DND-41 (cell line): Measurements from ENCODE around the gene DOCK6.

Experiments used
- ATAC-seq: fragments of 200-7000 bp; cut with Tn5 transposase; 3 replicates; pipeline ENCODE4 v1.9.1; 2021; ENCODE audit warnings: low read depth; ENCODE audit not compliant: insufficient read depth
- DNase-seq: peaks from one replicate; pipeline ENCODE4 v3.0.0-alpha.2; 2020
- H2AFZ ChIP-seq: 2 replicates; pipeline ENCODE4 v1.6.0; 2012; ENCODE audit warnings: low read depth, low read length
- H3K27ac ChIP-seq: 2 replicates; pipeline ENCODE4 v1.5.1; 2012; ENCODE audit warnings: low read length, inconsistent platforms
- H3K27me3 ChIP-seq: fragments of 200-600 bp; sonication (generic); 2 replicates; pipeline ENCODE4 v1.6.0; 2012; ENCODE audit warnings: low read length, mild to moderate bottlenecking, inconsistent platforms; ENCODE audit not compliant: insufficient read depth, poor library complexity
- H3K36me3 ChIP-seq: 2 replicates; pipeline ENCODE4 v1.5.1; 2012; ENCODE audit warnings: low read length, inconsistent platforms; ENCODE audit not compliant: insufficient read depth
- H3K4me1 ChIP-seq: 2 replicates; pipeline ENCODE4 v1.5.1; 2012; ENCODE audit warnings: mild to moderate bottlenecking, low read length; ENCODE audit not compliant: insufficient read depth
- H3K4me2 ChIP-seq: 2 replicates; pipeline ENCODE4 v1.6.0; 2012; ENCODE audit warnings: mild to moderate bottlenecking, moderate library complexity, low read length, inconsistent platforms; ENCODE audit not compliant: insufficient read depth
- H3K4me3 ChIP-seq, 2 experiments: fragments of 200-600 bp in 1 of 2; shearing (Covaris generic) in 1 of 2; 2 replicates each; pipeline ENCODE4 v1.5.1; 2012 to 2016; ENCODE audit warnings: inconsistent platforms in 2 of 2, low read length in 2 of 2, mild to moderate bottlenecking in 2 of 2, low read depth in 1 of 2, moderate library complexity in 1 of 2
- H3K79me2 ChIP-seq: 2 replicates; pipeline ENCODE4 v1.6.0; 2012; ENCODE audit warnings: low read length, inconsistent platforms; ENCODE audit not compliant: insufficient read depth
- H3K9ac ChIP-seq: 2 replicates; pipeline ENCODE4 v1.6.0; 2012; ENCODE audit warnings: low read depth, mild to moderate bottlenecking, inconsistent platforms, low read length, moderate library complexity
- H3K9me3 ChIP-seq: 2 replicates; pipeline ENCODE4 v1.5.1; 2012; ENCODE audit warnings: low read length, moderate library complexity, mild to moderate bottlenecking, inconsistent platforms; ENCODE audit not compliant: insufficient read depth, severe bottlenecking
- H4K20me1 ChIP-seq: 2 replicates; pipeline ENCODE4 v1.6.0; 2012; ENCODE audit warnings: low read length; ENCODE audit not compliant: insufficient read depth
- CTCF ChIP-seq: IDR thresholded peaks from 2 replicates; pipeline ENCODE4 v1.5.1; 2012; ENCODE audit warnings: borderline replicate concordance, low read length, moderate library complexity, mild to moderate bottlenecking; ENCODE audit not compliant: poor library complexity, severe bottlenecking; ENCODE audit errors: extremely low read depth
- EZH2 ChIP-seq: IDR thresholded peaks from 3 replicates; pipeline ENCODE4 v1.6.1; 2012; ENCODE audit warnings: borderline replicate concordance, low read depth, mild to moderate bottlenecking, moderate library complexity, low read length, inconsistent platforms; ENCODE audit not compliant: severe bottlenecking

Gene DOCK6

GRCh38 chr19:11202488-11203193 lies 59.7 kb downstream of the DOCK6 start:
- H3K27me3 ChIP-seq = no peaks in the 10 kb centered on the region
- peaks cover 4% of the 10 kb centered on the region for H3K4me1 ChIP-seq
- H3K4me2 ChIP-seq = no peak overlapping the region
- no peaks in the 10 kb centered on the region for H3K36me3 ChIP-seq
- H3K79me2 ChIP-seq = no peaks in the 10 kb centered on the region
- H4K20me1 ChIP-seq = no peaks in the 10 kb centered on the region
- H3K4me3 ChIP-seq = no peak overlapping the region
- DNase-seq = no peak
- no peak overlapping the region for H2AFZ ChIP-seq
- no peak overlapping the region for H3K9ac ChIP-seq
- no peak overlapping the region for H3K27ac ChIP-seq
- H3K9me3 ChIP-seq = no peaks in the 10 kb centered on the region
- no peak for TF ChIP-seq CTCF
- no peak for TF ChIP-seq EZH2
- no peak for ATAC-seq

- Histone ChIP-seq H2AFZ (no peak overlapping the region), H3K4me3 (no peak overlapping the region), H4K20me1 (no peaks in the 10 kb centered on the region), H3K27ac (no peak overlapping the region), H3K9ac (no peak overlapping the region), H3K4me1 (peaks cover 11% of the 10 kb centered on the region), H3K36me3 (no peaks in the 10 kb centered on the region), H3K9me3 (no peaks in the 10 kb centered on the region), H3K27me3 (no peaks in the 10 kb centered on the region), H3K4me2 (no peak overlapping the region), H3K79me2 (no peaks in the 10 kb centered on the region)
- DNase-seq (no peak), ATAC-seq (no peak)
- TF ChIP-seq CTCF (no peak), EZH2 (no peak)
These were observed 60.5 kb downstream of the DOCK6 start for GRCh38 chr19:11201791-11202190.

GRCh38 chr19:11200931-11201330 lies 61.4 kb downstream of the DOCK6 start:
- ATAC-seq (no peak), DNase-seq (no peak)
- no peak overlapping the region for H2AFZ ChIP-seq
- no peaks in the 10 kb centered on the region for H3K36me3 ChIP-seq
- H3K27me3 ChIP-seq = no peaks in the 10 kb centered on the region
- peaks cover 16% of the 10 kb centered on the region for H3K4me1 ChIP-seq
- no peak overlapping the region for H3K4me2 ChIP-seq
- no peaks in the 10 kb centered on the region for H4K20me1 ChIP-seq
- no peak overlapping the region for H3K9ac ChIP-seq
- no peak overlapping the region for H3K4me3 ChIP-seq
- TF ChIP-seq EZH2 (no peak), CTCF (no peak)
- no peaks in the 10 kb centered on the region for H3K9me3 ChIP-seq
- no peaks in the 10 kb centered on the region for H3K79me2 ChIP-seq
- no peak overlapping the region for H3K27ac ChIP-seq
